HG03457 (cell line): ENCODE data around the gene FAM131B.

Experiments
- ATAC-seq: cut with Tn5 transposase; IDR thresholded peaks from one replicate; pipeline ENCODE4 v1.9.1; 2021; ENCODE audit warnings: moderate number of reproducible peaks; ENCODE audit not compliant: unreplicated experiment

Gene FAM131B

GRCh38 chr7:143360788-143361551 is 1.5 kb downstream of the FAM131B start:
- no peak for ATAC-seq

GRCh38 chr7:143359771-143360353 is 2.7 kb downstream of the FAM131B start:
- ATAC-seq = no peak

- ATAC-seq = no peak
Measured at GRCh38 chr7:143358626-143359025, 3.9 kb downstream of the FAM131B start.

- ATAC-seq = no peak
Measured at GRCh38 chr7:143356414-143357050, 6.0 kb downstream of the FAM131B start.

GRCh38 chr7:143355450-143356385 is 6.8 kb downstream of the FAM131B start:
- ATAC-seq = no peak

- no peak for ATAC-seq
Measured at GRCh38 chr7:143354965-143355364, 7.5 kb downstream of the FAM131B start.

GRCh38 chr7:143354376-143354775 is 8.1 kb downstream of the FAM131B start:
- ATAC-seq = no peak

- ATAC-seq = no peak
Measured at GRCh38 chr7:143352531-143353002, 9.9 kb downstream of the FAM131B start.

GRCh38 chr7:143351574-143351973 is 10.9 kb downstream of the FAM131B start:
- no peak for ATAC-seq

- ATAC-seq = no peak
Measured at GRCh38 chr7:143351060-143351459, 11.5 kb downstream of the FAM131B start.

- no peak for ATAC-seq
Measured at GRCh38 chr7:143347950-143348349, 14.6 kb downstream of the FAM131B start.

- no peak for ATAC-seq
Measured at GRCh38 chr7:143346018-143346417, 16.5 kb downstream of the FAM131B start.

- ATAC-seq = no peak
Measured at GRCh38 chr7:143345428-143345900, 17.0 kb downstream of the FAM131B start.

GRCh38 chr7:143343596-143343995 is 18.9 kb downstream of the FAM131B start:
- ATAC-seq = no peak

GRCh38 chr7:143341842-143342241 is 20.7 kb downstream of the FAM131B start:
- no peak for ATAC-seq

GRCh38 chr7:143337216-143337615 is 25.3 kb downstream of the FAM131B start:
- ATAC-seq = no peak

GRCh38 chr7:143334244-143334643 is 28.3 kb downstream of the FAM131B start:
- no peak for ATAC-seq

- no peak for ATAC-seq
Measured at GRCh38 chr7:143331179-143331801, 31.2 kb downstream of the FAM131B start.

GRCh38 chr7:143329471-143330170 is 32.9 kb downstream of the FAM131B start:
- no peak for ATAC-seq

GRCh38 chr7:143327903-143328302 is 34.6 kb downstream of the FAM131B start:
- ATAC-seq = no peak
